ENCODE data around the gene GNAI3. TPM values are rescaled to one million over a fixed set of nuclear protein-coding genes. Genes with fewer than 3 reads are reported as not detected.

The GNAI3 gene
- total RNA-seq, 1 experiment from 2014 or later: 6.4 TPM

GRCh38 chr1:109621379-109622136 lies 73.1 kb downstream of the GNAI3 start:
- BruUV-seq (replicated peaks): TSS peak; percentile 24
- Histone ChIP-seq H3K36me3 (ENCODE audit: control insufficient read depth, insufficient read depth, low read length) (no peaks in the 10 kb centered on the region), H3K27me3 (replicated peaks; ENCODE audit: control insufficient read depth, insufficient read depth, low read length) (no peaks in the 10 kb centered on the region), H3K4me1 (peaks cover 15% of the 10 kb centered on the region), H3K4me3 (ENCODE audit: low read depth, low read length) (peak overlapping the region; percentile 80), H3K9me3 (no peaks in the 10 kb centered on the region)
- DNase-seq: no peak
- Mint-ChIP-seq H3K36me3 (ENCODE audit: insufficient read depth, unreplicated experiment) (peaks cover 17% of the 10 kb centered on the region), H3K27ac (ENCODE audit: unreplicated experiment) (no peak overlapping the region), H3K4me1 (ENCODE audit: low read depth, unreplicated experiment) (peaks cover 16% of the 10 kb centered on the region), H3K9me3 (ENCODE audit: unreplicated experiment) (no peaks in the 10 kb centered on the region), H3K4me3 (ENCODE audit: unreplicated experiment) (peak overlapping the region; percentile 96), H3K27me3 (ENCODE audit: insufficient read depth, unreplicated experiment) (no peaks in the 10 kb centered on the region)
- no peak for TF ChIP-seq CTCF (IDR thresholded peaks at IDR 0.05; ENCODE audit: insufficient read depth in 1 of 2, low read depth in 1 of 2, low read length in 1 of 2, severe bottlenecking in 1 of 2, unreplicated experiment in 1 of 2)
- ChIA-PET CTCF (no interaction called here), POLR2A (no interaction called here)
- intact Hi-C loops (cut with micrococcal nuclease; ENCODE audit: unreplicated experiment): no loop called here

- H3K9me3 ChIP-seq: no peaks in the 10 kb centered on the region
- Mint-ChIP-seq H3K9me3 (ENCODE audit: unreplicated experiment) (no peaks in the 10 kb centered on the region), H3K4me1 (ENCODE audit: low read depth, unreplicated experiment) (peaks cover 11% of the 10 kb centered on the region), H3K27me3 (ENCODE audit: insufficient read depth, unreplicated experiment) (no peaks in the 10 kb centered on the region), H3K4me3 (ENCODE audit: unreplicated experiment) (peak overlapping the region; percentile 96), H3K36me3 (ENCODE audit: insufficient read depth, unreplicated experiment) (peaks cover 17% of the 10 kb centered on the region), H3K27ac (ENCODE audit: unreplicated experiment) (no peak overlapping the region)
- intact Hi-C loops (cut with micrococcal nuclease; ENCODE audit: unreplicated experiment): no loop called here
- no peak overlapping the region for H3K4me3 ChIP-seq (ENCODE audit: low read depth, low read length)
- TF ChIP-seq CTCF (IDR thresholded peaks at IDR 0.05; ENCODE audit: insufficient read depth in 1 of 2, low read depth in 1 of 2, low read length in 1 of 2, severe bottlenecking in 1 of 2, unreplicated experiment in 1 of 2): no peak
- no TSS peak for BruUV-seq (replicated peaks)
- ChIA-PET POLR2A (no interaction called here), CTCF (no interaction called here)
- H3K4me1 ChIP-seq: peaks cover 12% of the 10 kb centered on the region
- no peak for DNase-seq
- no peaks in the 10 kb centered on the region for H3K36me3 ChIP-seq (ENCODE audit: control insufficient read depth, insufficient read depth, low read length)
- no peaks in the 10 kb centered on the region for H3K27me3 ChIP-seq (replicated peaks; ENCODE audit: control insufficient read depth, insufficient read depth, low read length)
Measured at GRCh38 chr1:109622137-109622892, 73.9 kb downstream of the GNAI3 start.

GRCh38 chr1:109622895-109623294 lies 74.5 kb downstream of the GNAI3 start:
- H3K4me3 ChIP-seq (ENCODE audit: low read depth, low read length): no peak overlapping the region
- H3K4me1 ChIP-seq: peaks cover 8% of the 10 kb centered on the region
- Mint-ChIP-seq H3K4me1 (ENCODE audit: low read depth, unreplicated experiment) (peaks cover 7% of the 10 kb centered on the region), H3K27me3 (ENCODE audit: insufficient read depth, unreplicated experiment) (no peaks in the 10 kb centered on the region), H3K36me3 (ENCODE audit: insufficient read depth, unreplicated experiment) (peaks cover 17% of the 10 kb centered on the region), H3K4me3 (ENCODE audit: unreplicated experiment) (no peak overlapping the region), H3K27ac (ENCODE audit: unreplicated experiment) (no peak overlapping the region), H3K9me3 (ENCODE audit: unreplicated experiment) (no peaks in the 10 kb centered on the region)
- no peaks in the 10 kb centered on the region for H3K36me3 ChIP-seq (ENCODE audit: control insufficient read depth, insufficient read depth, low read length)
- POLR2A ChIA-PET: no interaction called here
- DNase-seq: no peak
- no peaks in the 10 kb centered on the region for H3K27me3 ChIP-seq (replicated peaks; ENCODE audit: control insufficient read depth, insufficient read depth, low read length)
- no peaks in the 10 kb centered on the region for H3K9me3 ChIP-seq
- BruUV-seq (replicated peaks): no TSS peak
- CTCF ChIA-PET: no interaction called here
- intact Hi-C loops (cut with micrococcal nuclease; ENCODE audit: unreplicated experiment): no loop called here
- TF ChIP-seq CTCF (IDR thresholded peaks at IDR 0.05; ENCODE audit: insufficient read depth in 1 of 2, low read depth in 1 of 2, low read length in 1 of 2, severe bottlenecking in 1 of 2, unreplicated experiment in 1 of 2): no peak

Measured in Caco-2 (cell line).